Muscle layer of colon (tissue), 2 donors: ENCODE results near the gene GDPGP1.
A peak's percentile ranks its signal among the peaks of the same experiment; 100 is the strongest.

Experiments
- H3K27ac ChIP-seq: one replicate; pipeline ENCODE4 v1.7.0; 2013; ENCODE audit warnings: low read depth, mild to moderate bottlenecking, low read length, moderate library complexity
- H3K27me3 ChIP-seq, 2 donors: one replicate each; pipeline ENCODE4 v1.7.0; 2013; ENCODE audit warnings: low read length in 2 of 2, mild to moderate bottlenecking in 2 of 2; ENCODE audit not compliant: insufficient read depth in 2 of 2, control insufficient read depth in 1 of 2
- H3K36me3 ChIP-seq: one replicate; pipeline ENCODE4 v1.7.0; 2013; ENCODE audit warnings: mild to moderate bottlenecking, low read length; ENCODE audit not compliant: insufficient read depth
- H3K4me1 ChIP-seq: one replicate; pipeline ENCODE4 v1.7.0; 2013; ENCODE audit warnings: mild to moderate bottlenecking, low read length; ENCODE audit not compliant: insufficient read depth
- H3K4me3 ChIP-seq, 2 donors: one replicate each; pipeline ENCODE4 v1.7.0; 2013; ENCODE audit warnings: low read length in 2 of 2, low read depth in 1 of 2, mild to moderate bottlenecking in 1 of 2, moderate library complexity in 1 of 2
- H3K9ac ChIP-seq: one replicate; pipeline ENCODE4 v1.7.0; 2013; ENCODE audit warnings: low read length
- H3K9me3 ChIP-seq: one replicate; pipeline ENCODE4 v1.7.0; 2013; ENCODE audit warnings: mild to moderate bottlenecking, low read length
- donor health status: abdominal sarcoma.
- donor health status: Adenocarcinoma of cecum.

The GDPGP1 gene

GRCh38 chr15:90207252-90207651 is 26.8 kb upstream of the GDPGP1 start:
- Histone ChIP-seq H3K27ac (no peak overlapping the region), H3K9me3 (no peaks in the 10 kb centered on the region), H3K4me1 (peaks cover 72% of the 10 kb centered on the region), H3K4me3 (no peak overlapping the region), H3K27me3 (no peaks in the 10 kb centered on the region), H3K9ac (no peak overlapping the region), H3K36me3 (peaks cover 29% of the 10 kb centered on the region)

DNA sequence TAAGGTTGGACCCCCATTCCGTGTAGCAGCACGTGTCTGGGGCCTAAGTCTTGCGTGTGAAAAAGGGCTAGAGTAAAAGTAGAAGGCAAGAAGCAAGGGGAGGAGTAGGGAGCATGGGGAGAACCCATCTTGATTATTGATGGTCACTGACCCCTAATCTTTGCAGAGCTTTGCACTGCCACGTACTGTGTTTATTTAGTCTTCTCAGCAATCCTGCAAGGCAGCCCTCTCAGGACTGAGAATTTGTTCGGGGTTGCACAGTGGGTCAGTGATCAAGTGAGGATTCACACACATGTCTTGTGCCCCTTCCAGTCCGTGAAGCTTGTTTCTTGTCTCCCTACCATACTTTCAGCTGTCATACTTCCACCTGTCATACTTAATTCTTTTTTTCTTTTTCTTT is 25.7 kb upstream of the GDPGP1 start:
- Histone ChIP-seq H3K27me3 (no peaks in the 10 kb centered on the region), H3K4me1 (peaks cover 72% of the 10 kb centered on the region), H3K9ac (no peak overlapping the region), H3K9me3 (no peaks in the 10 kb centered on the region), H3K4me3 (no peak overlapping the region), H3K36me3 (peaks cover 29% of the 10 kb centered on the region), H3K27ac (no peak overlapping the region)

- no peaks in the 10 kb centered on the region for H3K27me3 ChIP-seq
- H3K9me3 ChIP-seq: no peaks in the 10 kb centered on the region
- no peak overlapping the region for H3K4me3 ChIP-seq
- no peak overlapping the region for H3K27ac ChIP-seq
- peaks cover 68% of the 10 kb centered on the region for H3K4me1 ChIP-seq
- peaks cover 20% of the 10 kb centered on the region for H3K36me3 ChIP-seq
- no peak overlapping the region for H3K9ac ChIP-seq
Observed at GRCh38 chr15:90209591-90209990, 24.4 kb upstream of the GDPGP1 start.

DNA sequence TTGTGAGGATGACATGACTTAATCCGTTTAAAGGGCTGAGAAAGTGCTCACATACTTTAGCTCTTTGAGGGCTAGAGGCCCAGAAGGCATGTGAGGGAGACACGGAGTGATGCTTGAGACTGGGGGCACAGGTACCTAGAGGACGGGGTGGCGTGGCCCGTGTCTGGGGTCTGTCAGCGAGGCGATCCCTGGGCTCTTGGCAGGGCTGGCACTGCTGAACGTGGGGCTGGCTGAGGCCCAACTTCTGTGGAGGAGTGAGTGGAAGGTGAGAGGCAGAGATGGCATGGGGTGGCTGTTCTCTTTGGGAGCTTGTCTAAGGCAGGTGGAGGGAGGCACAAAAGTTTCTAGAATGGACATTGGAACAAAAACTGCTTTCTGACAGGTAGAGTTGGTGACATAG is 23.4 kb upstream of the GDPGP1 start:
- H3K4me3 ChIP-seq: no peak overlapping the region
- H3K27me3 ChIP-seq: no peaks in the 10 kb centered on the region
- H3K36me3 ChIP-seq: peaks cover 20% of the 10 kb centered on the region
- H3K4me1 ChIP-seq: peaks cover 65% of the 10 kb centered on the region
- H3K9ac ChIP-seq: no peak overlapping the region
- no peaks in the 10 kb centered on the region for H3K9me3 ChIP-seq
- no peak overlapping the region for H3K27ac ChIP-seq

DNA sequence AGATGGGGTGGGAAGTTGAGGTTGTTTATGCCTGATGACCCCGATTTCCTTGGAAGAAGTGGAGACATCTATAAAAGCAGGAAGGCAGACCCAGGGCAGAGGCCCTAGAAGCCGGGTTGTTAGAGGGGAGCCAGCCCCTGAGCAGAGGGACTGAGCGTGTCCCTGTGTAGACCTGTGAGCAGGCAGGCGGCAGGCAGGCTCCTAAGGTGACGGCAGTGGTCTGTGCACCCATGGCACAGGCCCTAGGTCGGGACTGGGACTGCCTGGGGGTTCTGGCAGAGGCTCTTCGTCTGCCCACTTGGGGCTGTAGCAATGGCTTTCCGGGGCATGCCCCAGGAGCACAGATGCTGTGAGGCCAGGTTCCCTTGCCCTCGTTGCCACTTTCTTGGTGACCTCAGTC is 23.0 kb upstream of the GDPGP1 start:
- Histone ChIP-seq H3K27ac (no peak overlapping the region), H3K27me3 (no peaks in the 10 kb centered on the region), H3K4me1 (peaks cover 61% of the 10 kb centered on the region), H3K9me3 (no peaks in the 10 kb centered on the region), H3K4me3 (no peak overlapping the region), H3K36me3 (peaks cover 20% of the 10 kb centered on the region), H3K9ac (no peak overlapping the region)

DNA sequence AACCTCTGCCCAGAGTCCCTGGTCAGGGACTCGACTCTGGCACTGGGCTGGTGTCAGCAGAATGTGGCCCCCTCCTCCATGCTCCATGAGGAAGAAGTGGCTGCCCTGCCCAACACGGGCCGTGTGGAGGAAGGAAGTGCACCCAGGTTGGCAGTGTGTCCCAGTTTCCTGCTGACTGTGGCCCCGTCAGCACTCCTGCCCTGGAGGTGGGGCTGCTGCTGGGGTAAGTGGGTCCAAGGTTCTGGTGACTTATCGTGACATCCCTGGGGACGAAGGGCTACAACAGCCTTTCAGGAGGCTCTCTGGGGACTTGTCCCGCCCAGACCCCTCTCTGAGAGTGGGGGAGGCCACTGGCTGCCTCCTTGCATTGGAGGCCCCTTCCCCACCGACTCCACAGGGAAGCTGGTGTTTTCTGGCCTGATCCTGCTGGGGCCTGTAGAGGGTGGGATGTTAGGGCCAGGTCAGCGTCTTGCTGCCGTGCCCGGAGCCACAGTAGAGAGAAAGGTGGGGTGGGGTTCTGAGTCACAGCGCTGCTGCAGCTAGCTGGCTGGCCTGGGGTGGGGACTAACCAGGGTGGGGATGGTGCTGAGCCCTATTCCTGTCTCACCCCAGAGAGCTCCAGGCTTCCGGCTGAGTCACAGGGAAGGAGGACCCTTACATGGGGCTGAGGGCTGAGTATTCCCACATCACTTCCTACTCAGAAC is 22.4 kb upstream of the GDPGP1 start:
- H3K9me3 ChIP-seq: no peaks in the 10 kb centered on the region
- peak overlapping the region; percentile 24 for H3K27ac ChIP-seq
- H3K4me3 ChIP-seq: no peak overlapping the region
- H3K9ac ChIP-seq: no peak overlapping the region
- peaks cover 56% of the 10 kb centered on the region for H3K4me1 ChIP-seq
- peaks cover 18% of the 10 kb centered on the region for H3K36me3 ChIP-seq
- H3K27me3 ChIP-seq: no peaks in the 10 kb centered on the region

DNA sequence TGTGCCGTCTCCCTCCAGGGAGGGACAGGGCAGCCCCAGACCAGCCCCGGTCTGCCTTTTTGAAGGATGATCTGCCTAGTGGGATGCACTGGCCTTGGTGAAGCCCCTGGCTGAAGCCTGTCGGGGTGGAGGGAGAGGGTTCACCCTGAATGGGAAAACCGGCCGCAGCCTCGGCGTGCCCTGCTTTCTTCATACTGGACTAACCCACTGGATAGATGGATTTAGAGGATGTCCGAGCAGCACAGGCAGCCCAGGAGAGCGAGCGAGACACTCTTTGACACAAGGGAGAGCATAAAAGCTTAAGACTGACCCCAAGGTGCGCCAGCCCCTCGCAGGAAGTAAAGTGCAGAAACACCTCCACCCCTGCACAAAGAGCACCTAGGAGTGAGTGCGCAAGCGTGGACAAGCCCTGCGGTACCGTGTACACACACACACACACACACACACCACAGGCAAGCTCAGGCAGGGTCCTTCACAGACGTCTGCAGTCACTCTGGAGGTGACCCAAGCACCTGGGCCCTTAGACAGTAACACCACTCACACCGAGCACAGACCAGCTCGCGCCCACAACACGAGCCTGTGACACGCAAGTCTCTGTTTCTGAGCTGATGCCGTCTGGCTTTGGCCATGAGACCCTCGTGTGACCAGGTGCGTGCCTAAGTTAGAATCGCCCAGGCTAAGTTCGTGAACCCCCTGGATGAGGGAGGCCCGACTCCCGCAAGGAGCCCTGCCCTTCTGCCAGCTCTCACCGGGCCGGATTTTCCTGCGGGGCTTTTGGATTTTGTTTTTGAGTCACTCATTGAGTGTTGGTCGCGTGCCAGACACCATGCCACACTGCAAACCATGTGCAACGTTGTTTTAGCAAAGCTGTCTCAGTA is 21.5 kb upstream of the GDPGP1 start:
- H3K4me3 ChIP-seq: no peak overlapping the region
- no peak overlapping the region for H3K9ac ChIP-seq
- peaks cover 51% of the 10 kb centered on the region for H3K4me1 ChIP-seq
- H3K27ac ChIP-seq: peak overlapping the region; percentile 34
- no peaks in the 10 kb centered on the region for H3K27me3 ChIP-seq
- H3K36me3 ChIP-seq: peaks cover 16% of the 10 kb centered on the region
- no peaks in the 10 kb centered on the region for H3K9me3 ChIP-seq

- H3K27me3 ChIP-seq: no peaks in the 10 kb centered on the region
- H3K4me1 ChIP-seq: peaks cover 51% of the 10 kb centered on the region
- H3K27ac ChIP-seq: no peak overlapping the region
- no peak overlapping the region for H3K9ac ChIP-seq
- H3K36me3 ChIP-seq: peaks cover 19% of the 10 kb centered on the region
- H3K4me3 ChIP-seq: no peak overlapping the region
- no peaks in the 10 kb centered on the region for H3K9me3 ChIP-seq
Observed at GRCh38 chr15:90213122-90213817, 20.7 kb upstream of the GDPGP1 start.

DNA sequence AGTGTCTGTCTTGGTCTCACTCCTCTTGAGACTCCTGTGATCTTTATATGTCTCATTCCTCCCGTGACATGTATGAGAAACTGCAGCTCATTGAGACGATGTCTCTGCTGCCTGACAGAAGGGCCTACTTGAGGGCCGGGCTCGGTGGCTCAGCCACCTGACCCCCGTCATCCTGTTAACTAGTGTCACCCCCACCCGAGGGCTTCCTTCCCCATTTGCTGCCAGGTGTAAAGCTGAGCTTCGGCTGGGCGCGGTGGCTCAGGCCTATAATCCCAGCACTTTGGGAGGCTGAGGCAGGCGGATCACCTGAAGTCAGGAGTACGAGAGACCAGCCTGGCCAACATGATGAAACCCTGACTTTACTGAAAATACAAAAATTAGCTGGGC is 20.2 kb upstream of the GDPGP1 start:
- Histone ChIP-seq H3K27ac (no peak overlapping the region), H3K4me1 (peaks cover 51% of the 10 kb centered on the region), H3K4me3 (no peak overlapping the region), H3K36me3 (peaks cover 19% of the 10 kb centered on the region), H3K27me3 (no peaks in the 10 kb centered on the region), H3K9ac (no peak overlapping the region), H3K9me3 (no peaks in the 10 kb centered on the region)

DNA sequence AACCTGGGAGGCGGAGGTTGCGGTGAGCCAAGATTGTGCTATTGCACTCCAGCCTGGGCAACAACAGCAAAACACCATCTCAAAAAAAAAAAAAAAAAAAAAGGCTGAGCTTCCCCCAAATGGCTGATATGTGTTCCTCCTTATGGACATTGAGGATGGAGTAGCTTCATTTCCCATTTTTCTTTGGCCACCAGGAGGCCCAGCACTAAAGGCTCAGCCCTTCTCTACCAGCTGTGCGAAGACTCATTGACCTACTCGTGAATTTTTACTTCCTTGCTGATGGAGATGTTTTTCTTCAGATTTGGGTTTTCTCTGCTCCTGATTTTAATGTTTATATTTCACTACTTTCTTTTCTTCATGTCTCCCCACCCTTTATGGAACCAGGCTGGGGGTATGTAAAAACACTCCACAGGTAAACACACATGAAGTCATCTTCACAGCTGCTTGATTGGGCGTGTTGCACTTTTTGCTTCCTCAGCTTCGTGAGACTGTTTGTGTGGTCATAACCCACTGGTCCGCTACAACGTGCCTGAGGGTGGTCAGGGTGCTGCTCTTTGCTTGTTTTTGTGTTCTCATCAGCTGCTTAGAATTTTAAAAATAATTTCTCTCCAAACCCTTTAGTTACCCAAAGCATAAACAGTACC is 19.3 kb upstream of the GDPGP1 start:
- no peak overlapping the region for H3K9ac ChIP-seq
- H3K27ac ChIP-seq: no peak overlapping the region
- H3K4me3 ChIP-seq: no peak overlapping the region
- no peaks in the 10 kb centered on the region for H3K9me3 ChIP-seq
- peaks cover 15% of the 10 kb centered on the region for H3K36me3 ChIP-seq
- no peaks in the 10 kb centered on the region for H3K27me3 ChIP-seq
- peaks cover 56% of the 10 kb centered on the region for H3K4me1 ChIP-seq
